ENCODE results near the gene UBE2D3. TPM values are rescaled to one million over a fixed set of nuclear protein-coding genes. Genes with fewer than 3 reads are reported as not detected.
"Not testable (repeated sequence)": the region's sequence is repeated elsewhere in the genome, so short reads cannot be mapped to it uniquely, and the experiment has no call there.

UBE2D3 gene
- total RNA-seq, 4 donors from 2014 or later, result 345 to 432 (median 402) TPM

DNA sequence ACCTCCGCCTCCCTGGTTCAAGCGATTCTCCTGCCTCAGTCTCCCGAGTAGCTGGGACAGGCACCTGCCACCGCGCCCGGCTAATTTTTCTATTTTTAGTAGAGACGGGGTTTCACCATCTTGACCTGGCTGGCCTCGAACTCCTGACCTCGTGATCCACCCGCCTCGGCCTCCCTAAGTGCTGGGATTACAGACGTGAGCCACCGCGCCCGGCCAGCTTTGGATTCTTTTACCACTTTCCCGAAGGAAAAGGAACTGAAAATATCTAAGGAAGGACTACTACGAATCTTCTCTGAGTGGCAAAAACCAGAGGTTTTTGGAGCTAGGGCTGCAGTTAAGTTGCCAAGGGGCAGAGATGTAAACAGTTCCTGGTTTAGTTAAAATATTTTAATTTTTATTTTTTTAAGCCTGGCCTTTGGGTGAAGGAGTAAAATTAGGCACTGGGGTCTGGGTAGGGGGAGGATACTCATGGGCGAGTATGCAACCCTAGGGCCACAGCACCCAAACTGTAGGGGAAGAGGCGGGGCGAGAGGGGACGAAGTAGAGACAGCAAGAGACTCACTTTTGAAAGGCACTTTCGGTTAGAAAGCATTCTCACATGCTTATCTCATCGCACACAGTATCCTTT lies 40.9 kb upstream of the UBE2D3 start:
- no peaks in the 10 kb centered on the region for H3K27me3 ChIP-seq
- WGBS, 2 donors (ENCODE audit: low coverage in 1 of 2), result 12 to 29% methylated on average over 9 to 22 of the region's 23 CpGs
- H3K9me3 ChIP-seq, result no peaks in the 10 kb centered on the region
- TF ChIP-seq EP300 (IDR thresholded peaks at IDR 0.05), result no peak
- no peak for TF ChIP-seq POLR2A (IDR thresholded peaks at IDR 0.05)
- no peak for TF ChIP-seq POLR2AphosphoS5 (IDR thresholded peaks at IDR 0.05)
- TF ChIP-seq, protein P1, sequence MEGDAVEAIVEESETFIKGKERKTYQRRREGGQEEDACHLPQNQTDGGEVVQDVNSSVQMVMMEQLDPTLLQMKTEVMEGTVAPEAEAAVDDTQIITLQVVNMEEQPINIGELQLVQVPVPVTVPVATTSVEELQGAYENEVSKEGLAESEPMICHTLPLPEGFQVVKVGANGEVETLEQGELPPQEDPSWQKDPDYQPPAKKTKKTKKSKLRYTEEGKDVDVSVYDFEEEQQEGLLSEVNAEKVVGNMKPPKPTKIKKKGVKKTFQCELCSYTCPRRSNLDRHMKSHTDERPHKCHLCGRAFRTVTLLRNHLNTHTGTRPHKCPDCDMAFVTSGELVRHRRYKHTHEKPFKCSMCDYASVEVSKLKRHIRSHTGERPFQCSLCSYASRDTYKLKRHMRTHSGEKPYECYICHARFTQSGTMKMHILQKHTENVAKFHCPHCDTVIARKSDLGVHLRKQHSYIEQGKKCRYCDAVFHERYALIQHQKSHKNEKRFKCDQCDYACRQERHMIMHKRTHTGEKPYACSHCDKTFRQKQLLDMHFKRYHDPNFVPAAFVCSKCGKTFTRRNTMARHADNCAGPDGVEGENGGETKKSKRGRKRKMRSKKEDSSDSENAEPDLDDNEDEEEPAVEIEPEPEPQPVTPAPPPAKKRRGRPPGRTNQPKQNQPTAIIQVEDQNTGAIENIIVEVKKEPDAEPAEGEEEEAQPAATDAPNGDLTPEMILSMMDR (IDR thresholded peaks at IDR 0.05), result no peak
- no peaks in the 10 kb centered on the region for H3K36me3 ChIP-seq
- ATAC-seq, result peak; percentile 44
- peak overlapping the region; percentile 93 to 98 (median 95) for H3K27ac ChIP-seq
- H3K4me3 ChIP-seq, result peak overlapping the region; percentile 77 to 84
- H3K4me1 ChIP-seq, result peaks cover 0 to 31% (median 6%) of the 10 kb centered on the region in 3 donors

DNA sequence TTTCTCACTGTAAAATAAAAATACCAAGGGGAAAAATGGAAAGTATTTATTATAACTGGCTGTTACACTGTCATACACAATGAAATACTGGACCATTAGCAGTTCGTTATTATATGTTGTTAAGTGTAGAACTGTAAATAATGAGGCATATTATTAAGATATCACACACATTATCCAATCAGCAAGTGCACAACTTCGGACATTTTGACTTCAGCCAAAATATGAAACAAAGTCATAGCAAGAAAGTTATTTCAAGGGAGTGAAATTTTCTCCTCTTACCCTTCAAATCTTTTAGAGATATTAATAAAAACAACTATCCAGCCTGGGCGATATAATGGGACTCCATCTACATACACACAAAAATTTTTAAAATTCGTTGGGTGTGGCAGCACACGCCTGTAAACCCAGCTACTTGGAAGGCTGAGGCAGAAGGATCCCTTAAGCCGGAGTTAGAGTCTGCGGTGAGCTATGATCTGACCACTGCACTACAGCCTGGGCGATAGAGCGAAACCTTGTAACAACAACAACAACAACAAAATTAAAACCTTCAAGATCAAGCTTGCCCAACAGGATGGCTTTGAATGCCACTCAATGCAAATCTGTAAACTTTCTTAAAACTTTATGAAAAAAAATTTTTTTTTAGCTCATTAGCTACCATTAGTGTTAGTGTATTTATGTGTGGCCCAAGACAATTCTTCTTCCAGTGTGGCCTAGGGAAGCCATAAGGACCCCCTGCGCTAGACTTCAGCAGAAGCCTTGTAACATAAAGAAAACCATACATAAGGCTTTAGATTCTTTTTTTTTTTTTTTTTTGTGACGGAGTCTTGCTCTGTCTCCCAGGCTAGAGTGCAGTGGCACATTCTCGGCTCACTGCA lies 40.2 kb upstream of the UBE2D3 start:
- Histone ChIP-seq H3K9me3 (no peaks in the 10 kb centered on the region), H3K27me3 (no peaks in the 10 kb centered on the region), H3K4me3 (peak overlapping the region; percentile 77 to 84), H3K27ac (peak overlapping the region; percentile 93 to 98 (median 95)), H3K36me3 (no peaks in the 10 kb centered on the region), H3K4me1 (peaks cover 0 to 31% (median 6%) of the 10 kb centered on the region in 3 donors)
- no peak for TF ChIP-seq EP300 (IDR thresholded peaks at IDR 0.05)
- TF ChIP-seq POLR2AphosphoS5 (IDR thresholded peaks at IDR 0.05), result no peak
- TF ChIP-seq, protein P1 (IDR thresholded peaks at IDR 0.05), result no peak
- no peak for TF ChIP-seq POLR2A (IDR thresholded peaks at IDR 0.05)
- no peak for ATAC-seq
- 82 to 95% methylated on average over 10 to 12 of the region's 12 CpGs for WGBS, 2 donors (ENCODE audit: low coverage in 1 of 2)

DNA sequence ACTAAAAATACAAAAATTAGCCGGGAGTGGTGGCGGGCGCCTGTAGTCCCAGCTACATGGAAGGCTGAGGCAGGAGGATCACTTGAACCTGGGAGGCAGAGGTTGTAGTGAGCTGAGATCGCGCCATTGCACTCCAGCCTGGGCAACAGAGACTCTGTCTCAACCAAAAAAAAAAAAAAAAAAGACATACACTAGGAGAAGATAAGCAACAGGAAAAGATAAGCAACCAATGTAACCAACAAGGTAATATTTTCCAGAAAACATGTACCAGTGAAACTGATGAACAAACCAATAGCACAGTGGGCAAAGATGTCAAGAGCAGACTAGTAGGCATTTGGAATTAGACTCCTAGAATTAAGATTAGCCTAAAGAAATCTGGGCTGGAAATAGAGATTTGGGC lies 38.0 kb upstream of the UBE2D3 start:
- not testable (repeated sequence) for ATAC-seq, H3K27ac ChIP-seq

DNA sequence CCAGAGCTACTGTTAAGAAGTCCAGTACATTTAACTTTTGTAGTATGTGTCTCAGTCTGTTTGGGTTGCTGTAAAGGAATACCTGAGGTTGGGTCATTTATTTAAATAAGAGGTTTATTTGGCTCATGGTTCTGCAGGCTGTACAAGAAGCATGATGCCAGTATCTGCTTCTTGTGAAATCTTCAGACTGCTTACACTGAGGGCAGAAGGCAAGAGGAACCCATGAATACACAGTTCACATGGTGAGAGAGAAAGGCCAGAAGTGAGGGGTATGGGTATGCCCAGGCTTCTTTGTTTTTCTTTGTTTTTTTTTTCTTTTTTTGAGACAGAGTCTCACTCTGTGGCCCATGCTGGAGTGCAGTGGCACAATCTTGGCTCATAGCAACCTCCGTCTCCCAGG lies 35.4 kb upstream of the UBE2D3 start:
- no peak for TF ChIP-seq POLR2AphosphoS5 (IDR thresholded peaks at IDR 0.05)
- no peak for TF ChIP-seq EP300 (IDR thresholded peaks at IDR 0.05)
- TF ChIP-seq, protein P1 (IDR thresholded peaks at IDR 0.05), result no peak
- no peak for TF ChIP-seq POLR2A (IDR thresholded peaks at IDR 0.05)
- H3K27ac ChIP-seq, result no peak overlapping the region
- no peaks in the 10 kb centered on the region for H3K27me3 ChIP-seq
- ATAC-seq, result no peak
- H3K36me3 ChIP-seq, result no peaks in the 10 kb centered on the region
- H3K4me3 ChIP-seq, result no peak overlapping the region
- peaks cover 0 to 11% (median 0%) of the 10 kb centered on the region in 3 donors for H3K4me1 ChIP-seq
- 100% methylated on average over 1 of the region's 1 CpG; no CpG with 5 or more reads in 1 of the 2 donors for WGBS, 2 donors (ENCODE audit: low coverage in 1 of 2)
- H3K9me3 ChIP-seq, result peaks cover 0 to 9% (median 0%) of the 10 kb centered on the region in 3 donors

More for the DNA sequence above, 38.0 kb upstream of the UBE2D3 start:
- H3K36me3 ChIP-seq, H3K4me3 ChIP-seq, H3K27me3 ChIP-seq, H3K9me3 ChIP-seq: not testable (repeated sequence)
- peaks cover 0 to 25% (median 6%) of the 10 kb centered on the region in 3 donors for H3K4me1 ChIP-seq
- WGBS, 2 donors (ENCODE audit: low coverage in 1 of 2), result 93% methylated on average over 2 of the region's 5 CpGs; no CpG with 5 or more reads in 1 of the 2 donors

DNA sequence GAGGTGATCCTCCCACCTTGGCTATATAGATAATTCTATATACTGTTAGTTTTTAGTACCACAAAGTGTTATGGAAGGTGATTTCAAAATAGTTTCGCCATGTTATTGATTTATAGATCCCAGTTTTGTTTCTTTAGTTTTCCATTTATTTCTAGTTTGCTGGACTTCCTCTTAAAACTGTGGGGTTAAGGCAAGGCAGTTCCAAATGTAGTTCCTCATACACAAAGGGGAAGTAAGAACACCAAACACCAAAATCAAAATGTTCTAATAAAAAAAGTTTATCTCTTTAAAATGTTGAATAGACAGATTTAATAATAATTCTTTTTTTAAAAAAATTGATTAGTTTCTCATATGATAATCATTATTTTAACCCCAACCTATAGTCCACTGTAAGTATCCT lies 34.7 kb upstream of the UBE2D3 start:
- ATAC-seq, result no peak
- Histone ChIP-seq H3K4me3 (no peak overlapping the region), H3K27ac (no peak overlapping the region), H3K27me3 (no peaks in the 10 kb centered on the region), H3K9me3 (peaks cover 0 to 9% (median 0%) of the 10 kb centered on the region in 3 donors), H3K36me3 (no peaks in the 10 kb centered on the region), H3K4me1 (peaks cover 0 to 3% (median 0%) of the 10 kb centered on the region in 3 donors)
- WGBS, 2 donors (ENCODE audit: low coverage in 1 of 2), result 83 to 100% methylated on average over 1 of the region's 1 CpG
- no peak for TF ChIP-seq POLR2A (IDR thresholded peaks at IDR 0.05)
- TF ChIP-seq POLR2AphosphoS5 (IDR thresholded peaks at IDR 0.05), result no peak
- TF ChIP-seq, protein P1 (IDR thresholded peaks at IDR 0.05), result no peak
- TF ChIP-seq EP300 (IDR thresholded peaks at IDR 0.05), result no peak

Measured in gastroesophageal sphincter (tissue), 4 donors.